T-cell (primary cell): ENCODE measurements around the gene FAM174C. TPM values are rescaled to one million over a fixed set of nuclear protein-coding genes. Genes with fewer than 3 reads are reported as not detected.

Source experiments
- ATAC-seq, 4 experiments: fragments of 200-7000 bp in 3 of 4; fragments of 150-1000 bp in 1 of 4; cut with Tn5 transposase; replicated peaks in 1 of 4; 1 replicate in 3 of 4; 2 replicates in 1 of 4; pipeline ENCODE4 v1.10.0; 2021; ENCODE audit warnings: moderate library complexity in 3 of 4, mild to moderate bottlenecking in 2 of 4, moderate number of reproducible peaks in 1 of 4
- CTCF ChIA-PET, 2 donors: fragments of 300-600 bp; sonication (Branson Sonifier 250); formaldehyde crosslinking; loops; one replicate each; lab custom pipeline; 2022; ENCODE audit warnings: antibody characterized with exemption in 2 of 2; lab: Charles Lee
- POLR2A ChIA-PET, 2 donors: fragments of 300-600 bp; sonication (Branson Sonifier 250); formaldehyde crosslinking; loops; one replicate each; lab custom pipeline; 2022; ENCODE audit warnings: antibody characterized with exemption in 2 of 2; lab: Charles Lee
- DNase-seq, 35 experiments: peaks; one replicate each; pipeline versions ENCODE4 v3.0.0 to v3.0.0-alpha.2; 2013 to 2023
- H3K27ac ChIP-seq: one replicate; pipeline ENCODE4 v1.5.1; 2013; ENCODE audit warnings: low read length
- H3K27me3 ChIP-seq, 2 experiments: replicated peaks in 1 of 2; 1 replicate in 1 of 2; 2 replicates in 1 of 2; pipeline versions ENCODE4 v1.6.1 to v1.7.0; 2013; ENCODE audit warnings: low read length in 1 of 2, mixed read lengths in 1 of 2; ENCODE audit not compliant: control insufficient read depth in 2 of 2, insufficient read depth in 2 of 2; ENCODE audit errors: extremely low read depth in 1 of 2
- H3K36me3 ChIP-seq, 2 donors: 1 replicate in 1 of 2; 2 replicates in 1 of 2; pipeline versions ENCODE4 v1.6.1 to v1.7.0; 2013; ENCODE audit warnings: low read length in 1 of 2; ENCODE audit not compliant: control insufficient read depth in 2 of 2, insufficient read depth in 1 of 2; ENCODE audit errors: extremely low read depth in 1 of 2
- H3K4me1 ChIP-seq, 2 experiments: 1 replicate in 1 of 2; 2 replicates in 1 of 2; pipeline versions ENCODE4 v1.6.1 to v1.7.0; 2013; ENCODE audit warnings: low read length in 2 of 2, mixed read lengths in 1 of 2; ENCODE audit not compliant: insufficient read depth in 2 of 2, control insufficient read depth in 1 of 2; ENCODE audit errors: extremely low read depth in 1 of 2
- H3K4me3 ChIP-seq, 2 donors: 1 replicate in 1 of 2; 2 replicates in 1 of 2; pipeline versions ENCODE4 v1.5.1 to v1.7.0; 2013; ENCODE audit warnings: mild to moderate bottlenecking in 2 of 2, low read length in 1 of 2, moderate library complexity in 1 of 2; ENCODE audit not compliant: control insufficient read depth in 1 of 2; ENCODE audit errors: extremely low read depth in 1 of 2
- H3K9me3 ChIP-seq: 2 replicates; pipeline ENCODE4 v1.7.0; 2013
- H3K27ac Mint-ChIP-seq, 2 donors: one replicate each; pipeline ENCODE4 v1.8.0; 2020 to 2021; ENCODE audit warnings: mild to moderate bottlenecking in 2 of 2, mixed read lengths in 2 of 2
- H3K27me3 Mint-ChIP-seq, 2 donors: one replicate each; pipeline ENCODE4 v1.8.0; 2021 to 2022; ENCODE audit warnings: mixed read lengths in 2 of 2
- H3K36me3 Mint-ChIP-seq: one replicate; pipeline ENCODE4 v1.8.0; 2021; ENCODE audit warnings: mixed read lengths
- H3K4me1 Mint-ChIP-seq, 3 donors: one replicate each; pipeline ENCODE4 v1.8.0; 2020 to 2022; ENCODE audit warnings: mixed read lengths in 3 of 3, mild to moderate bottlenecking in 1 of 3
- H3K4me3 Mint-ChIP-seq, 3 donors: one replicate each; pipeline ENCODE4 v1.8.0; 2020 to 2022; ENCODE audit warnings: mild to moderate bottlenecking in 3 of 3, mixed read lengths in 3 of 3, moderate library complexity in 3 of 3
- H3K9me3 Mint-ChIP-seq, 3 donors: one replicate each; pipeline ENCODE4 v1.8.0; 2020 to 2022; ENCODE audit warnings: mixed read lengths in 3 of 3
- WGBS: methylation state at CpG from one replicate; pipeline ENCODE4 v1.1.5; 2013; ENCODE audit warnings: missing lambda C conversion rate; ENCODE audit not compliant: insufficient coverage; 5-methylcytosine and 5-hydroxymethylcytosine counted together
- total RNA-seq, 35 experiments: library from RNA in 6 of 35; stranded (reverse) in 6 of 35; fragments of 120-200 nt in 1 of 35; gene quantifications; one replicate each; pipeline versions ENCODE4 v1.2.1 to v1.2.4 and lab custom pipeline; 2013 to 2026

The FAM174C gene
- total RNA-seq, 5 donors from 2014 or later (not counting 1 experiment from before 2014, with no cell fraction given) = 42.1 to 69.8 (median 60.4) TPM

DNA sequence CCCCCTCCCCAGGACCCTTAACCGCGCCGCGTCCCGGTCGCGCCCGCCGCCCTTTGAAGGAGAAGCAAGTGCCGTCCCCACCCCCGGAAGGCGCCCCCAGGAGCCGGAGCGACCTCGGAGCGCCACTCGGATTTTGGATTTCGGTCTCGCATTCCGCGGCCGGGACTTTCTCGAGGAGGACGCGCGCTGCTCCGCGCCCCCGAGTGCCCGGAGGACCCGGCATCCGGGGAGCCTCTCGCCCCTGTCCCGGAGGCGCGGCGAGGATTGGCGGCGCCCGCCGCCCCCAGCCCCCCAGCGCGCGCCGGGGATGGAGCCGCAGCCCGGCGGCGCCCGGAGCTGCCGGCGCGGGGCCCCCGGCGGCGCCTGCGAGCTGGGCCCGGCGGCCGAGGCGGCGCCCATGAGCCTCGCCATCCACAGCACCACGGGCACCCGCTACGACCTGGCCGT is 25.3 kb upstream of the FAM174C start:
- no peaks in the 10 kb centered on the region for H3K9me3 Mint-ChIP-seq
- no peaks in the 10 kb centered on the region for H3K27me3 Mint-ChIP-seq
- Histone ChIP-seq H3K4me3 (peak overlapping the region; percentile 61 to 76), H3K4me1 (peaks cover 14 to 59% of the 10 kb centered on the region in 2 experiments), H3K27ac (peak overlapping the region; percentile 35), H3K27me3 (no peaks in the 10 kb centered on the region), H3K9me3 (no peaks in the 10 kb centered on the region), H3K36me3 (peaks cover 7 to 22% of the 10 kb centered on the region in 2 donors)
- ChIA-PET CTCF (no interaction called here), POLR2A (no interaction called here)
- under 1% methylated on average over 67 of the region's 67 CpGs for WGBS
- peak overlapping the region in 1 of 2 donors; percentile 73 for H3K27ac Mint-ChIP-seq
- H3K4me3 Mint-ChIP-seq = peak overlapping the region; percentile 73 to 91 (median 82)
- DNase-seq (no peak), ATAC-seq (no peak)
- H3K36me3 Mint-ChIP-seq = peaks cover 9% of the 10 kb centered on the region
- H3K4me1 Mint-ChIP-seq = peaks cover 15 to 17% (median 16%) of the 10 kb centered on the region in 3 donors

DNA sequence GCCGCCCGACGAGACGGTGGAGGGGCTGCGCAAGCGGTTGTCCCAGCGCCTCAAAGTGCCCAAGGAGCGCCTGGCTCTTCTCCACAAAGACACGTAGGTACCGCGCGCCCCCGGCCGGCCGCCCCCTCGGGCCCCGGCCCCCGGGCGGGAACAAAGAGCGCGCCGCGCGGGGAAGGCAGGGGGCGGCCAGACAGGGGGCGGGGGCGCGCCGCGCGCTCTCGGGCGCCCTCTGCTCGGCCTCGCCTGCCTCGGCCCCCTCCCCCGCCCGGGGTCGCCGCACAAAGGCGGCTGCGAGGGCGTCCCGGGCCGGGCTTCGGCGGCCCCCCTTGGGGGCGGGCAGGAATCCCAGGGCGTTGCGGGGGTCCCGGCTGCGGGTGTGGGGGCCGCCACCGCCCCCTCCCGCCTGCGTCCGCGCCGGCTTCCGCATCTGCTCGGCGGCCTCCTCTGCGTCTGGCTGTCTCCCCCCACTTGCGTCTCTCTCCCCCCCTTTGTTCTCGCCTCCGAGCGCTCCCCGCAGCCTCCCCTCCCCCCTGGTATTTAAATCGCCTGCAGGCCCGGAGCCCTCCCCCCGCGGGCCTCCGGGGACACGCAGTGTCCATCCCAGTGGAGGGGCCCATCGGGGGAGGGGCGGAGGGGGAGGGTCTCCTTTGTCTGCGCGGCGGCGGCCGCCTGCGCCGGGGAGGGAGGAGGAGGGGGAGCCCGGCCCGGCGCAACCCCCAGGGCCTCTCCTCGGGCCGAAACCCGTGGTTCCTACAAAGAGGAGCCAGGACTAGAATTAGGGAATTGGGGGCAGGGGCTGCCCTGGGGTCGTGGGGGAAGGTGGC is 24.7 kb upstream of the FAM174C start:
- peaks cover 18 to 20% (median 18%) of the 10 kb centered on the region in 3 donors for H3K4me1 Mint-ChIP-seq
- peak in 33 of 35 experiments; percentile 52 to 83 (median 66) for DNase-seq
- peak overlapping the region; percentile 86 to 91 (median 89) for H3K4me3 Mint-ChIP-seq
- peak in 3 of 4 experiments; percentile 3 to 5 (median 4) for ATAC-seq
- H3K4me3 ChIP-seq = peak overlapping the region; percentile 76 to 90
- H3K9me3 ChIP-seq = no peaks in the 10 kb centered on the region
- peaks cover 13 to 29% of the 10 kb centered on the region in 2 donors for H3K36me3 ChIP-seq
- ChIA-PET POLR2A (interaction anchor here in 1 of 2 donors (1.3 kb wide), 1 partner anchor 18 kb away, joined by 6 read pairs; the partner anchor contains the start of gene CIRBP), CTCF (interaction anchor here in 1 of 2 donors (0.8 kb wide), 1 partner anchor 16 kb away, joined by 3 read pairs; no protein-coding TSS in a partner anchor)
- WGBS = under 1% methylated on average over 80 of the region's 90 CpGs
- H3K27ac ChIP-seq = peak overlapping the region; percentile 92
- peaks cover 11% of the 10 kb centered on the region for H3K36me3 Mint-ChIP-seq
- peaks cover 16 to 59% of the 10 kb centered on the region in 2 experiments for H3K4me1 ChIP-seq
- H3K27me3 ChIP-seq = no peaks in the 10 kb centered on the region
- peak overlapping the region; percentile 94 to 96 for H3K27ac Mint-ChIP-seq
- no peaks in the 10 kb centered on the region for H3K27me3 Mint-ChIP-seq
- H3K9me3 Mint-ChIP-seq = no peaks in the 10 kb centered on the region

DNA sequence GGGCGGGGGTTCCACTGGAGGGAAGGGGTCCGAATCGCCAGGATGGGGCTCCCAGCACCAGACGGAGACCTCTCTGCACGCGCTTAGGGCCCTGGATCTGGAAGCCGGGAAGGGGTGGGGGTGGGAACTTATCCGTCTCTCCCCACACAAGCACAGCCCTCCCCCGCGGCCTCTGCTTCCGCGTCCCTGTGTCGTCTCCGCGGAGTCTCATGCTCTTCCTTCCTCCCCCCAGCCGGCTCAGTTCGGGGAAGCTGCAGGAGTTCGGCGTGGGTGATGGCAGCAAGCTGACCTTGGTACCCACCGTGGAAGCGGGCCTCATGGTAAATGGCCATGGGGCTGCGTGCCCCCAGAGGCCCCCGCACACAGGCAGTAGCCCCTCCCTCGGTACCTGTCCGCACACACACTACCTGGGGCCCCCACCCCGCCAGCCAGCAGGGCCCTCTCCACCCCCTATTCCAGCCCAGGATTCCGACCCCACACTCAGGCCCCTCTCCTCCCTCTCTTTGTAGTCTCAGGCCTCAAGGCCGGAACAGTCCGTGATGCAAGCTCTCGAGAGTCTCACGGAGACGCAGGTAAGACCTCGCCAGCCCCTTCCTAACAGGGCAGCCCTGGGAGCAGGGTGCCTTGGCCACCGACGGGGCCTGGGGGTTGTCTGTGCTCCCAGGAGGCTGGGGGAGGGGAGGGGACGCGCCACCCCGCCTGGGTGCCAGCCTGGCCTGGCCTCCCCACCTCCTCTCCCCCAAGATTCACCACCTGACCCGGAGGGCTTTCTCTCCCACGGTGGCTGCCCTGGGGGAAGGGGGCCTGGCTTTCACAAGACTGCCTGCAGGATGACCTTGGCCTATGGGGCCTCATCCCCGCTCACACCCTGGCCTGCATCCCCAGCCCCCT is 23.8 kb upstream of the FAM174C start:
- peaks cover 18 to 23% (median 18%) of the 10 kb centered on the region in 3 donors for H3K4me1 Mint-ChIP-seq
- H3K4me3 Mint-ChIP-seq = peak overlapping the region; percentile 86 to 91 (median 89)
- peaks cover 13 to 37% of the 10 kb centered on the region in 2 donors for H3K36me3 ChIP-seq
- no peaks in the 10 kb centered on the region for H3K27me3 ChIP-seq
- peaks cover 11% of the 10 kb centered on the region for H3K36me3 Mint-ChIP-seq
- peaks cover 16 to 64% of the 10 kb centered on the region in 2 experiments for H3K4me1 ChIP-seq
- ATAC-seq (peak in 3 of 4 experiments; percentile 2 to 7 (median 4)), DNase-seq (peak in 29 of 35 experiments; percentile 47 to 77 (median 61))
- no peaks in the 10 kb centered on the region for H3K9me3 ChIP-seq
- CTCF ChIA-PET = interaction anchor here in 1 of 2 donors (0.8 kb wide), 1 partner anchor 15 kb away, joined by 3 read pairs; no protein-coding TSS in a partner anchor
- POLR2A ChIA-PET = interaction anchor here in 1 of 2 donors (1.3 kb wide), 1 partner anchor 17 kb away, joined by 6 read pairs; the partner anchor contains the start of gene CIRBP
- H3K9me3 Mint-ChIP-seq = no peaks in the 10 kb centered on the region
- no peaks in the 10 kb centered on the region for H3K27me3 Mint-ChIP-seq
- WGBS = 0% methylated on average over 15 of the region's 41 CpGs
- H3K4me3 ChIP-seq = peak overlapping the region; percentile 76 to 90
- peak overlapping the region; percentile 94 to 96 for H3K27ac Mint-ChIP-seq
- H3K27ac ChIP-seq = peak overlapping the region; percentile 92

DNA sequence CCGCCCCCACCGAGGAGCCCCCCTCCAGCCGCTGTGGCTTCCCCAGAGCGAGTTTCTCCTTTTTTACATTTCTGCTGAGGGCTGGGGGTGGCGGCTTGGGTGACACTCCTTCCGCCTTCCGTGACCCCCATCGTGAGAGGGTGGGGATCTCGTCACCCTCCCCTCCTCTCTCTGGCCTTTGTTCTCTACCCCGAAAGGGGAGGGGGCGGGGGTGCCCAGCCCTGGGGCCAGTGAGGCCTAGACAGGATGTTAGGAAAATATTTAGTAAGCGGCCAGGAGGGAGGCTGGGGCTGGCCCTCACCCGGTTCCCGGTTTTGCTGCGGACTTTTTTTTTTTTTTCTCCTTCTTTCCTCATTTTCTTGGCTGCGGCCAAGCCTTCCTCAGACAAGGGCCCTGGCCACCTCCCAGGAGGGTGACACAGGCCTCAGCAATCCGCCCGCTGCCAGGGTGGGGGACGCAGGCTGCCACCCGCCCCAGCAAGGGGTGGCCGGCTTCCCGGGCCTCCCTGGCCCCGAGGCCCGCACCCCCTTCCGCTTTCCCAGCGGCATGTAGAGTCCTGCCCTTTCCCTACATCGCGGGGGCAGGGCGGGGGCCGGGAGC is 23.0 kb upstream of the FAM174C start:
- Histone ChIP-seq H3K4me1 (peaks cover 16 to 71% of the 10 kb centered on the region in 2 experiments), H3K4me3 (peak overlapping the region; percentile 64 to 90), H3K27me3 (no peaks in the 10 kb centered on the region), H3K36me3 (peaks cover 13 to 44% of the 10 kb centered on the region in 2 donors), H3K27ac (peak overlapping the region; percentile 92), H3K9me3 (no peaks in the 10 kb centered on the region)
- peaks cover 19 to 27% (median 20%) of the 10 kb centered on the region in 3 donors for H3K4me1 Mint-ChIP-seq
- peak overlapping the region; percentile 87 to 94 for H3K27ac Mint-ChIP-seq
- H3K4me3 Mint-ChIP-seq = peak overlapping the region; percentile 86 to 91 (median 89)
- peak in 1 of 4 experiments; percentile 5 for ATAC-seq
- 0% methylated on average over 13 of the region's 30 CpGs for WGBS
- ChIA-PET POLR2A (interaction anchor here (0.9 to 1.6 kb wide), 4 partner anchors 8 to 17 kb away, joined by 4 to 28 read pairs (median 5); partner anchors contain the start of gene CIRBP (in 2 of the 2)), CTCF (interaction anchor here in 1 of 2 donors (0.7 to 1.4 kb wide), 2 partner anchors 8 to 222 kb away, joined by 3 to 11 read pairs; no protein-coding TSS in a partner anchor)
- no peaks in the 10 kb centered on the region for H3K9me3 Mint-ChIP-seq
- no peaks in the 10 kb centered on the region for H3K27me3 Mint-ChIP-seq
- DNase-seq = peak in 30 of 35 experiments; percentile 49 to 81 (median 62)
- H3K36me3 Mint-ChIP-seq = peaks cover 12% of the 10 kb centered on the region

DNA sequence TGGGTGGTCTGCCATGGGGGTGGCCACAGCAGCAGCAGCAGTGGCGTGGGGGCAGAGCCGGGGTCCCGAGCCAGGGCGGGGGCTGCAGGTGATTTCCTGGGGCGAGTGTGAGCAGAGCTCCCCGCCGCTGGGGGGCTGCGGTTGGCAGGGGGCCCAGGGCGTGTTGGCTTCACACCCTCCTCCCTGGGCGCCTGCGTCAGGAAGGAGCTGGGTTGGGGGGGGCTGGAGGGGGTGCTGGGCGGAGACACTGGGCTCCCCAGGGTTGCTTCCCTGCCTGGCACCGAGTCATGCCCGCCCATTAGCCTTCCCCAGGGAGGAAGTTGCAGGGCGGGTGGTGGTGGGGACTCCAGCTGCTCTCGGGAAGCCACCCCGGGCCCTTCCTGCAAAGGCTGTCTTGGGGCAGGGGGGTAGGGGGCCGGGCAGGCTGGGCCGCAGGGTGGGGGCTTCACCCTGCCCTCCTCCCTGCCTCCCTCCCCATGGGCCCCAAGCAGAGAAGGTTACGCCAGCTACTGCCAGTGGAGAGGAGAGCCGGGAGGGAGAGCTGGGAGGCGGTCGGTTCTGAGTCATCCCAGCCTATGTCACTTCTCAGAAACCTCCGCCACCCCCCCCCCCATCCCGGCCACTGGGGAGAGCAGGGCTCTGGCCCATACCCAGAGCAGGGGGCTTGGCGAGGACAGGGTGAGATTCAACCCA is 22.4 kb upstream of the FAM174C start:
- H3K36me3 Mint-ChIP-seq = peaks cover 16% of the 10 kb centered on the region
- H3K27me3 ChIP-seq = no peaks in the 10 kb centered on the region
- ChIA-PET CTCF (interaction anchor here (0.5 to 1.4 kb wide), 6 partner anchors 9 to 255 kb away, joined by 3 to 11 read pairs (median 4); partner anchors contain the start of gene CIRBP (in 1 of the 2)), POLR2A (interaction anchor here (0.9 to 1.6 kb wide), 3 partner anchors 9 to 16 kb away, joined by 4 to 28 read pairs (median 4); partner anchors contain the start of gene CIRBP (in 2 of the 2))
- H3K4me3 ChIP-seq = peak overlapping the region; percentile 64 to 90
- H3K9me3 ChIP-seq = no peaks in the 10 kb centered on the region
- peak overlapping the region; percentile 80 to 82 for H3K27ac Mint-ChIP-seq
- peak overlapping the region; percentile 49 to 91 (median 89) for H3K4me3 Mint-ChIP-seq
- H3K4me1 ChIP-seq = peaks cover 16 to 71% of the 10 kb centered on the region in 2 experiments
- peak; percentile 6 to 14 (median 13) for ATAC-seq
- peaks cover 13 to 51% of the 10 kb centered on the region in 2 donors for H3K36me3 ChIP-seq
- DNase-seq = peak in 34 of 35 experiments; percentile 53 to 87 (median 74)
- no peaks in the 10 kb centered on the region for H3K27me3 Mint-ChIP-seq
- H3K4me1 Mint-ChIP-seq = peaks cover 24 to 33% (median 27%) of the 10 kb centered on the region in 3 donors
- no peaks in the 10 kb centered on the region for H3K9me3 Mint-ChIP-seq
- peak overlapping the region; percentile 92 for H3K27ac ChIP-seq
- no CpG with 5 or more reads among the region's 26 CpGs for WGBS
